Mononuclear cell (primary cell): ENCODE data around the gene SERPINF2. TPM values are rescaled to one million over a fixed set of nuclear protein-coding genes. Genes with fewer than 3 reads are reported as not detected.
"Not testable (repeated sequence)": the region's sequence is repeated elsewhere in the genome, so short reads cannot be mapped to it uniquely, and the experiment has no call there.

Source experiments
- H3K27me3 ChIP-seq: 2 replicates; pipeline ENCODE4 v1.6.0; 2011; ENCODE audit warnings: low read length, control low read depth; ENCODE audit not compliant: insufficient read depth
- H3K4me1 ChIP-seq: 2 replicates; pipeline ENCODE4 v1.5.1; 2011; ENCODE audit warnings: mild to moderate bottlenecking, low read length, control low read depth; ENCODE audit not compliant: insufficient read depth
- H3K4me3 ChIP-seq: 2 replicates; pipeline ENCODE4 v1.5.1; 2011; ENCODE audit warnings: mild to moderate bottlenecking, low read length, moderate library complexity
- H3K9me3 ChIP-seq: 2 replicates; pipeline ENCODE4 v1.5.1; 2011; ENCODE audit warnings: low read depth, mild to moderate bottlenecking, control low read depth, low read length
- total RNA-seq: library from RNA; depleted of rRNA; stranded (reverse); fragments of >200 nt; gene quantifications from one replicate; pipeline ENCODE4 v1.2.3, GENCODE V29; 2012

The SERPINF2 gene
- 0.52 TPM for total RNA-seq

DNA sequence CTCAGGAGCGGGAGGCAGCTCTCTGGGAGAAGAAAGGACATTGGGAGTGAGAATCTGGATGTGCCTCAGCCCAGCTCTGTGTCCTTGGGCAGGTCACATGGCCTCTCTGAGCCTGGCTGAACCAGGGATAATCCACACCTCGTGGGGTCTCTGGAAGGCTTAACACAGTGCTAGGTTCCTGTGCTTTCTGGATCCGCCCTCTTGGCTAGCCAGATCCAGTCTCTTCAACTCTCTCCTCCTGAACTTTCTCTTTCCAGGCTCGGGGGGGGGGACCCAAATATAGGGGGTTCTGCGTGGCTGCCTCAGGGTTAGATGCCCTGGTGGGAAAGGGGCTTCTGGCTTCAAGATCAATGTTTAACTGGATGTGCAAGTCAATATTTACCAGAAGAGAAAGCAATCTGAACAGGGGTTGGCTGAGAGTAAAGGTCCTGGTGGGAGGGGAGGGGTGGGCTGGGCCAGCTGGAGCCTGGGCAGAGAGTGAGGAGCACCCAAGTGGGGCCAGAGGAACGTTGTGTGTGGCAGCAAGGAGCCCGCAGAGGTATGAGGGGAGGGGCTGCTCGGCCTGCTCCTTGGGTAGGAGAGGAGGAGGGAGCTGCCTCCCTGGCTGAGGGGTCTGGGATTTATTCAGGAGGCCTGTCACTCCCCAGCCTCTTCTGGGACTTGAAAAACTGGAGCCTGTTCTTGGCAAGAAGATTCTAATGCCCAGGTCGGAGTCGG, at the start of gene SERPINF2:
Gene SERPINF2 (plus strand): TSS at position 501 of the 717 bp plus-strand sequence. CDS start 2,125 bp downstream, outside the sequence.
- Histone ChIP-seq H3K27me3 (no peaks in the 10 kb centered on the region), H3K9me3 (no peaks in the 10 kb centered on the region), H3K4me3 (no peak within 1 kb of the TSS), H3K4me1 (no peaks in the 10 kb centered on the region)

DNA sequence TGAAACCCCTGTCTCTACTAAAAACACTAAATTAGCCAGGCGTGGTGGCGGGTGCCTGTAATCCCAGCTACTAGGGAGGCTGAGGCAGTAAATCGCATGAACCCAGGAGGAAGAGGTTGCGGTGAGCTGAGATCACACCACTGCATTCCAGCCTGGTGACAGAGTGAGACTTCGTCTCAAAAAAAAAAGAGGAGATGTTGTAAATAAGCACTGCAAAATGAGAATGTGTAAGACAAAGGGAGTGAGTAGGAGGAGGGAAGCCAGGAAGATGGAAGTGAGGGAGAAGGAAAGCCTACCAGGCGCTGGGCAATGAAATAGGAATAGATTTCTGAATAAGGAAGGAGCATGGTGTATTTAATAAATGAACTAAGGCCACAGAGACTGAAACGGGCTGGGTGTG, 49.3 kb upstream of the SERPINF2 start:
- H3K9me3 ChIP-seq = no peaks in the 10 kb centered on the region
- no peaks in the 10 kb centered on the region for H3K4me1 ChIP-seq
- H3K27me3 ChIP-seq = no peaks in the 10 kb centered on the region
- H3K4me3 ChIP-seq = no peak overlapping the region

DNA sequence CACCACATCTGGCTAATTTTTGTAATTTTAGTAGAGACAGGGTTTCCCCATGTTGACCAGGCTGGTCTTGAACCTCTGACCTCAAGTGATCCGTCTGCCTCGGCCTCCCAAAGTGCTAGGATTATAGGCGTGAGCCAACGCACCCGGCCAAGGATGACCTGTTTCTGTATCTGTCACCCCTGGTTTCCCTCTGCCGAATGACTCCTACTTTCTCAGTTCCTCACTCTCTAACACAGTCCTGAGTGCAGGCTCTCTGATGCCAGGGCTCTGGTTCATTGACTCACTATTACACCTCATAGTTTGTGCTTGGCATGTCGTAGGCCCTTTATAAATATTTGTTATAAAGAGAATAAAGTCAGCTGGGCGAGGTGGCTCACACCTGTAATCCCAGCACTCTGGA, 47.3 kb upstream of the SERPINF2 start:
- Histone ChIP-seq H3K4me3 (no peak overlapping the region), H3K9me3 (no peaks in the 10 kb centered on the region), H3K27me3 (no peaks in the 10 kb centered on the region), H3K4me1 (no peaks in the 10 kb centered on the region)

DNA sequence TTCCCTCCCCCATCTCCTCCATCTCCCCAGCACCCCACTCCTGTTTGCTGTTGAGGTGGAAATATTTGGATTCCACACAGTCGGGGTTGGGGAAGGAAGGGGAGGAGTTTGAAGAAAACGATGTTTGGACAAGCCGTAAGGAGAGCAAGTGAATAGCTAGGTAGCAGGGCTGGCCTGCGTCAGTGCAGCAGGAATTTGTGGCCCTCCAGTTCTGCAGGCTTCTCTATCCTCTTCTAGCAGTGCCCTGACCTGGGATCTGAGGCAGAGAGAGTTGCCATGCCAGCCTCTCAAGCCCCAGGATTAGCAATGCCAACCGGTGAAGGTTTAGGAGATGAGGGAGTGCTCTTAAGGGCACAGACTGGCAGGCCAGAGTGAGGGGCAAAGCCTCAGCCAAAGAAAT, 45.0 kb upstream of the SERPINF2 start:
- Histone ChIP-seq H3K9me3 (no peaks in the 10 kb centered on the region), H3K4me1 (no peaks in the 10 kb centered on the region), H3K4me3 (no peak overlapping the region), H3K27me3 (no peaks in the 10 kb centered on the region)

DNA sequence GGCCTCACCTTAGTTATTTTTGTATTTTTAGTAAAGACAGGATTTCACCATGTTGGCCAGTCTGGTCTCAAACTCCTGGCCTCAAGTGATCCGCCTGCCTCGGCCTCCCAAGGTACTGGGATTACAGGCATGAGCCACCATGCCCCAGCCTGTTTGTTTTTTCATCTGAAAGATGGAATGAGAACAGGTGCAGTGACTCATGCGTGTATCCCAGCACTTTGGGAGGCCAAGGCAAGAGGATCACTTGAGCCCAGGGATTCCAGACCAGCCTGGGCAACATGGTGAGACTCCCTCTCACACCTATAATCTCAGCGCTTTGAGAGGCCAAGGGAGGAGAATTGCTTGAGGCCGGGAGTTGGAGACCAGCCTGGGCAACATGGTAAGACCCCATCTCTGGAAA, 42.8 kb upstream of the SERPINF2 start:
- H3K4me1 ChIP-seq, H3K9me3 ChIP-seq, H3K4me3 ChIP-seq, H3K27me3 ChIP-seq: not testable (repeated sequence)

DNA sequence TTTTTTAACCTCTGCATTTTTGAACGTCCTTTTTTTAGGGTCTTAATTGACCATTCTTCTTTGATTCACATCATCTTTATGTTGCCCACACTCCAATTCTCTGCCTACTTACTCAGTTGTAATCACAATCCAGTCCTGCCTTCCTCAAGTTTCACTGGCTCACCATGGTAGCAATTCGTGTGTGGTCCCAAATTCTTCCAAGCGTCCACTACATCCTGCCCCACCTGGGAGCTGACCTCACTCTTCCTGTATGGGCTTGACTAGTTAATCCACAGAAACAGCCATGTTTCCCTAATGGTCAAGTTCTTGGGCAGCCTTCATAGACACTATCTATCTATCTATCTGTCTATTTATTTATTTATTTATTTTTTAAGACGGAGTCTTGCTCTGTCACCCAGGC, 39.6 kb upstream of the SERPINF2 start:
- Histone ChIP-seq H3K4me1 (no peaks in the 10 kb centered on the region), H3K27me3 (peaks cover 2% of the 10 kb centered on the region), H3K4me3 (no peak overlapping the region), H3K9me3 (no peaks in the 10 kb centered on the region)

DNA sequence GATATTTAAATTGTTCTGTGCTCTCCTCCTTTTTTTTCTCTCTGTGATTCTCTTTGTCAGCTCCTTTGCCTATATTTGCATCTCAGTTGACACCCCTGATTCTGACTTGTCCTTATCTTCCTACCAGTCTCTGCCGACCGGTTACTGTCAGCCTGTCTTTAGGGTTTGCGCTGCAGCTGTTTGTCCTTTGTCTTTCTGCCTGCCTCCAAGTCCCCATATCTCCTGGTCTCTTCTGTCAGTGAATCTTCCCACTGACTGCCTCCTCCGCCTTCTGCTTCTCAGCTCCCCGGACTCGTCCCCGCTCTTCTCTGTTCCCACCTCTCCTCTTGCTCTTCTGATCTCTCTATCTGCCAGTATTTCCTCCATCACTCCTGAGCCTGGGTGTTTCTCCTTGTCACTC, 37.7 kb upstream of the SERPINF2 start:
- Histone ChIP-seq H3K9me3 (no peaks in the 10 kb centered on the region), H3K27me3 (peaks cover 7% of the 10 kb centered on the region)

DNA sequence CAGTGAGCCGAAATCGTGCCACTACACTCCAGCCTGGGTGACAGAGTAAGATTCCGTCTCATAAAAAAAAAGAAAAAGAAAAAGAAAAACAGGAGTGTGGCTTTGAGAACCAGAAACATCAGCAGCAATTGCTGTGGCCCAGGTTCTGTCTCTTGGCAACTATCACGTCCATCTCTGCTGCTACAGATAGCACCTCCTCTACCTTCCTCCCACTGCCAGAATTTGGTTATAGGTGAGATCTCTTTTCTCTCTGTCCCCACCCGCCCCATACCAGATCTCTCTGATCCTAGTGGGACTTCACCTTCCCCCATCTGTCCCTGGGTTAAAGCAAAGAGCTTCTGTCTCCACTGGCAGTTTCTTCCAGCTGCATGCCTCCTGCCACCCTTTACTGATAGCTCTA, 35.6 kb upstream of the SERPINF2 start:
- peaks cover 7% of the 10 kb centered on the region for H3K27me3 ChIP-seq

More for the DNA sequence above, 37.7 kb upstream of the SERPINF2 start:
- peaks cover 9% of the 10 kb centered on the region for H3K4me1 ChIP-seq
- no peak overlapping the region for H3K4me3 ChIP-seq

DNA sequence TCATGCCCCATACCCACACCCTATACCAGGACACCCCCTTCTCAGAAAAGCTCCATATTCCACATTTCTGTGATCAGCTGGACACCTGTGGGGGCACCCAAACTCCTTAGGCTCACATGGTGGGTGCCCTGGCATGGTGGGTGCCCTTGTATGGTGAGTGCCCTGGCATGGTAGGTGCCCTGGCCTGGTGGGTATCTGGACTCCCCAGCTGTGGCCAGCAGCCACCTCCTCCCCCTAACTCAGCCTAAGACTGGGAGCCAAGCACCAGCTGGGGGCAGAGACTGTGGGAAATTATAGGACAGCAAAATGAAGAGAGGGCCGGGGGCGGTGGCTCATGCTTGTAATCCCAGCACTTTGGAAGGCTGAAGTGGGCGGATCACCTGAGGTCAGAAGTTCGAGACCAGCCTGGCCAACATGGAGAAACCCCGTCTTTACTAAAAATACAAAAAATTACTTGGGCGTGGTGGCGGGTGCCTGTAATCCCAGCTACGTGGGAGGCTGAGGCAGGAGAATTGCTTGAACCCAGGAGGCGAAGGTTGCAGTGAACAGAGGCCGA, 33.8 kb upstream of the SERPINF2 start:
- peaks cover 23% of the 10 kb centered on the region for H3K4me1 ChIP-seq
- not testable (repeated sequence) for H3K27me3 ChIP-seq, H3K4me3 ChIP-seq, H3K9me3 ChIP-seq

More for the DNA sequence above, 35.6 kb upstream of the SERPINF2 start:
- H3K4me1 ChIP-seq = peaks cover 20% of the 10 kb centered on the region
- H3K4me3 ChIP-seq = no peak overlapping the region
- H3K9me3 ChIP-seq = no peaks in the 10 kb centered on the region

DNA sequence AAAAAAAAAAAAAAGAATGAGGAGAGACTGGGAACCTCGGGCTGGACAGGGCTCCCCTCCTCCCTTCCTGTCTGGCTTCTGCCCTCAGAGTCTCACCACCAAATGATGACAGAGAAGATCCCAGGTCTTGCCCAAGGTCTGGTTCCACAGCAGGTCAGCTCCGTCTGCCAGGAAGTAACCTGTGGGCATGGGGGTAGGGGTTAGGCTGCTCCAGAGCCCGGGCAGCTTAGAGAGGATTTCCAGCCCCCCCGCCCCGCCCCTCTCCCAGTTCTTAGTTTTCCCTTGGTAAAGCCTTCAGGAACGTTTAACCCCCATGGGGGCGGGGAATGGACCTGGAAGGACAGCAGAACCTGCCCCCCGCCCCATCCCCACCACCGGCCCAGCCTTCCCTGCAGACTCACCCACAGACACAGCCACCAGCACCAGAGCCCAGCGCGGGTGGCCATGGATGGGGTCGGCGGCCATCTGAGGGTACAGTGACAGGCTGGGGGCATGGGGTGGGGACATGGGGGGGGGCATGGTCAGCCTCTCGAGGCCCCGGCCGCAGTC, 33.2 kb upstream of the SERPINF2 start:
- H3K27me3 ChIP-seq = peaks cover 7% of the 10 kb centered on the region
- no peak overlapping the region for H3K4me3 ChIP-seq
- H3K9me3 ChIP-seq = no peaks in the 10 kb centered on the region
- H3K4me1 ChIP-seq = peaks cover 29% of the 10 kb centered on the region

DNA sequence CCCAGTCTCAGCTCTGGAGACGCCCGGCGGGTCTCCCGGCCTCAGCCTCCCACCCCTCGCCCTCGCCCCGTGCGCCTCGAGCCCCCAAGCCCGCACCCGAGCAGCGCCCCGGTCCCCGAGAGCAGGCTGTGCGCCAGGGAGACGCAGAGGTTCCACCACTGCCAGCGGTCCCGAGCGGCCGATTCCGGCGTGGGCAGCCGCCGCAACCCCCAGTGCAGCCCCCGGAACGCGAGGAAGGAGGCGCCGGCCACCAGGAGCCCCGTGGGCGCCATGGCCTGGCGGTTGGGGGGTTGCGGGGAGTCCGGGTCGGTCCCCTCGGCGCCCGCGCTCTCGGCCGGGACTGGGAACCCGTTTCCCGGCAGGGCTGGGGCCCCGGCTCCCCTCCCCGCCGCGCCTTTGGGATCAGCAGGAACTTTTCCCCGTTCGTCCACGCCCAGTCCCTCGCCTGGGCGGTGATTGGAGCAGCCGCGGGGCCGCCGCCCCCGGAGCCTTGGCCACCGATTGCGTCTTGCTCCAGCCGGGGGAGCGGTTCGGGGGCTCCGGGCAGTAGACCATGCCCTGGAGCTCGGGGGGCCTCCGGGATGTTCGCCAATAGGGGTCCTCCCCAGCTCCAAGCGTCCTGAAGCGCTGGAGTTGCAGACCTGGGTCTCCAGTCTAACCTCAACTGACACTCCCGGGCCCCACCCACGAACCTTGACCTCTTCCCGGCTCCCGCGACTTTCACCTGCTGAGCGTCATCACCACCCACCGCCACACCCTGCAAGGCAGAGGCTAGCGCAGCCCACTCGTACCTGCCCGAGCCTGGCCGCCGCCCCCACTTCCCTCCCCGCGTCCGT, 32.5 kb upstream of the SERPINF2 start, which contains the start of gene TLCD2:
Gene TLCD2 (minus strand): TSS at position 407 of the 836 bp plus-strand sequence. CDS start 135 bp downstream, at position 272.
- Histone ChIP-seq H3K27me3 (peaks cover 7% of the 10 kb centered on the region), H3K4me1 (peaks cover 36% of the 10 kb centered on the region), H3K9me3 (no peaks in the 10 kb centered on the region), H3K4me3 (peak within 1 kb of the TSS; percentile 34)

DNA sequence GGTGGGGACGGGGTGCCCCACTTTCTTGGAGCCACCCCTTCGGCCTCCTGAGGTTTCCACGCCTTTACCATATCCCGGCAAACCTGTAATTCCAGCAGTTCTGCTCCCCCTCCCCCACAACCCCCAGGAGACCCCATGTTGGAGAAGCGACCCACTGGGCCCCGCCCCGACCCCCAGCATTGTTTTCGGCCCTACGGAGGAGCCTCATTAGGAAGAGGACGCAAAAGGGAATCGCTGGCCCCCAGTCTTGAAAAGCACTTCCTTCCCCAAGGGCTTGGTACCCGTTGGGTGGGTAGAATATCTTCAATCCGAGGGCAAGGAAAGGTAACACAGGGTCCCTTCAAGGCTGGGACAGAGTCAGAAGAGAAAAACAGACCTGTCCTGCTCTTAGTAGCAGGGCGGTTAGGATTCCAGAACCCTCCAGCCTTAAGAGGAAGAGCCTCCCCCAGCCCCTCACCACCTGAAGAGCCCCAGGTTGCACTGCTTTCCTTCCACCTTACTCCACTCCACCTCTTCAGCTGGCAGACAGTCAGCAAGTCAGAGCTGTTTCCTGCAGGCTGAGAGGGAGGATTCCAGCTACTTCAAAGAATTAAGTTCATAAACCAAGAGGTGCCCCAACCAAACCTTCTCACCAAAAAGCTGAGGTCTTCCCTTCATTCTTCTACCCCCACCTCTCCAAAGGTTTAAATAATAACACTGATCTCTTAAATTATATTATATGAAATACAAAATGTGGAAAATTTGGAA, 31.7 kb upstream of the SERPINF2 start:
- peaks cover 38% of the 10 kb centered on the region for H3K4me1 ChIP-seq
- peaks cover 7% of the 10 kb centered on the region for H3K27me3 ChIP-seq
- H3K4me3 ChIP-seq = no peak overlapping the region
- H3K9me3 ChIP-seq = no peaks in the 10 kb centered on the region

DNA sequence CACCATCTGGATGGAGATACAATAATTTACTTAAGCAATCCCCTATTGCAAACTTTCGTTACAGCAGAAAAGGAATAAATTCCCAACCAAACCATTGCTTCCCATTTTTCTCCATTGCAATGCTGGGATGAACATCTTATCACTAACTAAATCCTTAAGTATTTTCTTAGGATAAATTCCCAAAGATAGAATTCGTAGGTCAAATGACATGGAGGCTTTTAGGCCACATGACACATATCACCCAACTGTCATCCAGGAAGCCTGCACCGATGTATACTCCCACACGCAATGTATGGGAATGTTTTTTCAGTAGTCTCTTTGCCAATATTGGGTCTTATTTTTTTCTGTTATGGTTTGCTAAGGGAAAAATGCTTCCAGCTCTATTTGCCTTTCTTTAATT, 30.9 kb upstream of the SERPINF2 start:
- Histone ChIP-seq H3K4me3 (no peak overlapping the region), H3K9me3 (no peaks in the 10 kb centered on the region), H3K4me1 (peaks cover 38% of the 10 kb centered on the region), H3K27me3 (peaks cover 7% of the 10 kb centered on the region)

DNA sequence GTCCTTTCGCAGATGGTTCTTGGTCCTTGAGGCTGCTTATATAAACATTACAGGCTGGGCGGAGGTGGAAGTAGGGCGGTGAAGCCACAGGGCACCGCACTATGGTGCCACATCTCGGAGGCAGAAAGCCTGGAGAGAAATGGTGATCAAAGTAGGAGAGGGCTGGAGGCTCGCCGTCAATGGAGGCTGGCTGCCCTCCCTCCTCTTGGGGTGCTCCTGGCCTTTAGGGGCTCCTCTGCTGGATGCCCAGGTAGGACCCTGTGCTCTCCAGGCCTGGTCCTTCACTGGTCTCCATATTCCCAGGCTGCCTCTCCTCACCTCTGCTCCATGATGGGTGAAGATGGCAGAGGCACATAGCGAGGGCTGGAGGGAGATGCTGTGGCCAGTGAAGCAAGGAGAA, 30.4 kb upstream of the SERPINF2 start:
- H3K4me1 ChIP-seq = peaks cover 43% of the 10 kb centered on the region
- no peaks in the 10 kb centered on the region for H3K9me3 ChIP-seq
- no peak overlapping the region for H3K4me3 ChIP-seq
- peaks cover 7% of the 10 kb centered on the region for H3K27me3 ChIP-seq
